ENCODE data around the gene CACNA2D3. TPM values are rescaled to one million over a fixed set of nuclear protein-coding genes. Genes with fewer than 3 reads are reported as not detected.

Gene CACNA2D3
- total RNA-seq, 1 donor from 2014 or later, result 10.0 TPM

DNA sequence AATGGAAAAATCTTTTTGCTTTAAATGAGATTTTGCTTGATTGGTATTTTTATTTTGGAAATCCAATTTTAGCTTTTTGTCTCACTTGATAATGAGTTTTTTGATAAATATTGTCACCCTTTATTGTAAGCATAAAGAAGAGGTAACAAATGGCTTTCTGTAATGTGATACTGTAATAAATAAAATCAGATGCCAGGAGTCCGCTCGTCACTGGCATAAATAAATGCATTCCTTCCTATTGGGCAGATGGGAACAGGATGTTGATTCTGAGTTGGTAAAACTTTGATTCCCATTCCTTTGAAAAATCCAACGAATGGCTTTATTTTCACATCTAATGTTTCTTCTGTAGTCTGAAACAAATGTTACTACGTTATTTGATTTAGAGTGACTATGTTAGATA, 59.9 kb downstream of the CACNA2D3 start:
- TF ChIP-seq, protein P1, sequence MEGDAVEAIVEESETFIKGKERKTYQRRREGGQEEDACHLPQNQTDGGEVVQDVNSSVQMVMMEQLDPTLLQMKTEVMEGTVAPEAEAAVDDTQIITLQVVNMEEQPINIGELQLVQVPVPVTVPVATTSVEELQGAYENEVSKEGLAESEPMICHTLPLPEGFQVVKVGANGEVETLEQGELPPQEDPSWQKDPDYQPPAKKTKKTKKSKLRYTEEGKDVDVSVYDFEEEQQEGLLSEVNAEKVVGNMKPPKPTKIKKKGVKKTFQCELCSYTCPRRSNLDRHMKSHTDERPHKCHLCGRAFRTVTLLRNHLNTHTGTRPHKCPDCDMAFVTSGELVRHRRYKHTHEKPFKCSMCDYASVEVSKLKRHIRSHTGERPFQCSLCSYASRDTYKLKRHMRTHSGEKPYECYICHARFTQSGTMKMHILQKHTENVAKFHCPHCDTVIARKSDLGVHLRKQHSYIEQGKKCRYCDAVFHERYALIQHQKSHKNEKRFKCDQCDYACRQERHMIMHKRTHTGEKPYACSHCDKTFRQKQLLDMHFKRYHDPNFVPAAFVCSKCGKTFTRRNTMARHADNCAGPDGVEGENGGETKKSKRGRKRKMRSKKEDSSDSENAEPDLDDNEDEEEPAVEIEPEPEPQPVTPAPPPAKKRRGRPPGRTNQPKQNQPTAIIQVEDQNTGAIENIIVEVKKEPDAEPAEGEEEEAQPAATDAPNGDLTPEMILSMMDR (IDR thresholded peaks at IDR 0.05; ENCODE audit: partially characterized antibody, unreplicated experiment), result no peak
- DNase-seq, result no peak
- peaks cover 7% of the 10 kb centered on the region for H3K4me1 Mint-ChIP-seq (ENCODE audit: low read depth, unreplicated experiment)
- H3K36me3 Mint-ChIP-seq (ENCODE audit: unreplicated experiment), result peaks cover under 1% of the 10 kb centered on the region
- no peaks in the 10 kb centered on the region for H3K9me3 Mint-ChIP-seq (ENCODE audit: unreplicated experiment)
- no peak overlapping the region for H3K27ac Mint-ChIP-seq (ENCODE audit: unreplicated experiment)
- peaks cover 1% of the 10 kb centered on the region for H3K27me3 Mint-ChIP-seq (ENCODE audit: unreplicated experiment)
- no peak overlapping the region for H3K4me3 Mint-ChIP-seq (ENCODE audit: unreplicated experiment)

DNA sequence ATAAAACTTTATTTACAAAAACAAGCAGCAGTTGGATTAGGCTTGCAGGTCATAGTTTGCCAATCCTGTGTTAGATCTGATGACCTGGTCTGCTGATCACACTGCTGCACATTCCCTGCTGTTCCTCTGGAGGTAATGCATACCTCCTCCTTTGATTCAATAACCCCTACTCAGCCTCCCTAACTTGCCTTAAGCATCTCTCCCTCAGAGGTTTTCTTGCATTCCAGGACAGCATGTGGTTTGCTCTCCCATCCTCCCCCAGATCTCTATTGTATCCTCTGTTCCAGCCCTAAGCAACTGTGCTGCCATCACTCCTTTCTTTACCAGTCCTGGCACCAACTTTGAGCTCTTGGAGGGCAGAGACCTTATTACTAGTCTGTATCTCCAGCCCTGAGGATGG, 63.4 kb downstream of the CACNA2D3 start:
- DNase-seq, result no peak
- TF ChIP-seq, protein P1 (IDR thresholded peaks at IDR 0.05; ENCODE audit: partially characterized antibody, unreplicated experiment), result no peak
- Mint-ChIP-seq H3K4me3 (ENCODE audit: unreplicated experiment) (no peak overlapping the region), H3K27ac (ENCODE audit: unreplicated experiment) (no peak overlapping the region), H3K9me3 (ENCODE audit: unreplicated experiment) (no peaks in the 10 kb centered on the region), H3K36me3 (ENCODE audit: unreplicated experiment) (peaks cover 4% of the 10 kb centered on the region), H3K27me3 (ENCODE audit: unreplicated experiment) (no peaks in the 10 kb centered on the region), H3K4me1 (ENCODE audit: low read depth, unreplicated experiment) (no peaks in the 10 kb centered on the region)

DNA sequence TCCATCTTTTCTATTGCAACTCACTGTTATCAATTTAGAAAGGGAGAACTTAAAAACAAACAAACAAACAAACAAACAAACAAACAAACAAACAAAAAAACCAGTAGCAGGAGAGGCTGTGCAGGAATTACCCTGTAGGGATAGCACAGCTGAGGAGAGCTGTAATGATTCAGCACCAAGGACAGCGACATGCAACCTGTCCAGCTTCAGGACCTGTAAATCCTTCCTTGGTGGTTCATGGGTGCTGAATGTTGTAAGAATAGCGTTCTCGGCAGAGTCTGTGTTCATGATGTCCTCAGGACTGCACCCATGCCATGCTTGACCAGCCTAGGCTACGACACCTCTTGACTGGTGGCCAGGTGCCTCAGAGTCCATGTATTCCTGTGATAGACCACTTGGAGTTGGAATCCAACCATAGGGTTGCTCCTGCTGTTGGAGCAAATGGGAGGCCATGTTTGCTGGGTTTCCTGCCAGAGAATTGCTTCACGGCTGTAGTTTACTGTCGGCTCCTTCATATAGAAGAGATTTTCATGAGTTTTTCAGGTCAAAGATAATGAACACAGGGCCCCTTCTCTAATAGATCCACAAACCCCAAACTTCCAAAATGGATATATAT, 65.9 kb downstream of the CACNA2D3 start:
- H3K27ac Mint-ChIP-seq (ENCODE audit: unreplicated experiment), result no peak overlapping the region
- no peaks in the 10 kb centered on the region for H3K4me1 Mint-ChIP-seq (ENCODE audit: low read depth, unreplicated experiment)
- TF ChIP-seq, protein P1 (IDR thresholded peaks at IDR 0.05; ENCODE audit: partially characterized antibody, unreplicated experiment), result no peak
- H3K36me3 Mint-ChIP-seq (ENCODE audit: unreplicated experiment), result peaks cover 4% of the 10 kb centered on the region
- H3K9me3 Mint-ChIP-seq (ENCODE audit: unreplicated experiment), result no peaks in the 10 kb centered on the region
- no peaks in the 10 kb centered on the region for H3K27me3 Mint-ChIP-seq (ENCODE audit: unreplicated experiment)
- DNase-seq, result no peak
- H3K4me3 Mint-ChIP-seq (ENCODE audit: unreplicated experiment), result no peak overlapping the region

DNA sequence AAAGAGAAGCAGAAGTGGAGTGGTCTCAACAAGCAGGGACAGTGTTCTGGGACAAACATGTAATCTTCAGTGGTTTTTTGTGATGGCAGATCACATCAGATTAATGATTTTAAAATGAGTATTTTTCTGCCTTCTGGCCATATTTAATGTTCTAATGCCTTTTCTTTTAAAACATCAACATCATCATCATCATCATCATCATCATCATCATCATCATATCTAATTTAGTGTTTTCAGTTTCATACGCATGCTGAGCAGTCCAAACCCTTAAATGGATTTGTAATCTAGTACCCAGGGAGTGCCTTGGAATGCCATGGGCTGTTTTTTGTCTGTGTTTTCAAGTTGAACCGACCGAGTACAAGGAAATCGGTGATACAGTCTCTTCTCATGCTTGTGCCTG, 68.9 kb downstream of the CACNA2D3 start:
- Mint-ChIP-seq H3K4me3 (ENCODE audit: unreplicated experiment) (no peak overlapping the region), H3K9me3 (ENCODE audit: unreplicated experiment) (no peaks in the 10 kb centered on the region), H3K4me1 (ENCODE audit: low read depth, unreplicated experiment) (no peaks in the 10 kb centered on the region), H3K27ac (ENCODE audit: unreplicated experiment) (no peak overlapping the region), H3K36me3 (ENCODE audit: unreplicated experiment) (peaks cover 4% of the 10 kb centered on the region), H3K27me3 (ENCODE audit: unreplicated experiment) (no peaks in the 10 kb centered on the region)
- DNase-seq, result no peak
- TF ChIP-seq, protein P1 (IDR thresholded peaks at IDR 0.05; ENCODE audit: partially characterized antibody, unreplicated experiment), result no peak

DNA sequence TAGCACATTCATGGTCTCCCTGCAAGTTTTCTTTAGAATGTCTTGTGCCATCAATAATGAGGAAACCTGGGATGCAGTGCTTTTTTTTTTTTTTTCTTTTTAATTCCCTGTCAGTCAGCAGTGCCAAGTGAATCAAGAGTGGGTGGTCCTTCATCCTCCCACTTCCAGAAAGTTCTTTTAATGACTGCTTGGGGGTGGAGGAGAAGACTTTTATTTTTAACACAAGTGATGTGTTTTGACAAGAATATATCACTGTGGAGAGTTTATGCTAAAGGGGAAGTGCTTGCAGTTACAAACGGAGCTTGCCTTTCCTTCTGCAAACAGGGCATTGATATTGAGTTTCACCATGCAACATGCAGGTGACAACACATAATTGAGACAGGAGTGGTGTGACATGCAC, 69.7 kb downstream of the CACNA2D3 start:
- no peak overlapping the region for H3K27ac Mint-ChIP-seq (ENCODE audit: unreplicated experiment)
- no peaks in the 10 kb centered on the region for H3K27me3 Mint-ChIP-seq (ENCODE audit: unreplicated experiment)
- H3K4me3 Mint-ChIP-seq (ENCODE audit: unreplicated experiment), result no peak overlapping the region
- H3K36me3 Mint-ChIP-seq (ENCODE audit: unreplicated experiment), result peaks cover 4% of the 10 kb centered on the region
- TF ChIP-seq, protein P1 (IDR thresholded peaks at IDR 0.05; ENCODE audit: partially characterized antibody, unreplicated experiment), result no peak
- H3K4me1 Mint-ChIP-seq (ENCODE audit: low read depth, unreplicated experiment), result no peaks in the 10 kb centered on the region
- no peak for DNase-seq
- H3K9me3 Mint-ChIP-seq (ENCODE audit: unreplicated experiment), result no peaks in the 10 kb centered on the region
